ENCODE measurements around the gene GPR153. TPM values are rescaled to one million over a fixed set of nuclear protein-coding genes. Genes with fewer than 3 reads are reported as not detected.

The GPR153 gene
- total and polyA plus RNA-seq, 2 of the 8 experiments (the other 6 are each of a cell fraction or from before 2014, with no cell fraction given): 5.7 to 8.1 TPM

GRCh38 chr1:6292102-6292501, 31.2 kb upstream of the GPR153 start:
- Histone ChIP-seq H3K36me3 (ENCODE audit: control insufficient read depth in 2 of 4, insufficient read depth in 4 of 4, low read length in 3 of 4) (peaks cover 5 to 12% (median 8%) of the 10 kb centered on the region in 4 experiments; a peak in 4 of 8 replicates), H3K4me3 (ENCODE audit: extremely low read depth in 1 of 4, insufficient read depth in 2 of 4, low read depth in 3 of 4, low read length in 4 of 4) (no peak overlapping the region), H3K56ac (replicated peaks; ENCODE audit: insufficient read length, low read depth, low read length) (no peak overlapping the region), H2BK12ac (ENCODE audit: low read depth, low read length) (no peak overlapping the region), H2BK5ac (ENCODE audit: low read depth, low read length) (no peak overlapping the region), H2BK15ac (ENCODE audit: low read length) (no peak overlapping the region), H2BK120ac (replicated peaks; ENCODE audit: low read depth, low read length) (no peak overlapping the region), H3K79me2 (ENCODE audit: control insufficient read depth in 1 of 2, insufficient read depth in 2 of 2, low read length in 2 of 2) (no peaks in the 10 kb centered on the region), H2AFZ (ENCODE audit: low read length) (no peak overlapping the region), H3K79me1 (ENCODE audit: low read depth, low read length) (no peaks in the 10 kb centered on the region), H3K4ac (replicated peaks; ENCODE audit: insufficient read length, low read depth, low read length) (no peak overlapping the region), H3K27me3 (replicated peaks in 1 of 4; ENCODE audit: control insufficient read depth in 3 of 4, extremely low read depth in 1 of 4, insufficient read depth in 3 of 4, low read length in 3 of 4) (no peaks in the 10 kb centered on the region), H3K18ac (ENCODE audit: extremely low read depth, low read length) (no peak overlapping the region), H3K9me3 (ENCODE audit: insufficient read depth in 2 of 2, low read depth in 1 of 2, low read length in 1 of 2) (no peaks in the 10 kb centered on the region), H3K23ac (ENCODE audit: insufficient read length) (no peak overlapping the region), H3K4me2 (ENCODE audit: insufficient read depth in 1 of 2, low read depth in 2 of 2, low read length in 2 of 2) (no peak overlapping the region), H3K27ac (ENCODE audit: low read depth, low read length) (no peak overlapping the region), H3K9ac (replicated peaks in 1 of 4; ENCODE audit: extremely low read depth in 1 of 4, low read depth in 3 of 4, low read length in 3 of 4) (no peak overlapping the region), H3K14ac (ENCODE audit: insufficient read length) (no peak overlapping the region), H4K20me1 (replicated peaks in 1 of 2; ENCODE audit: control insufficient read depth in 1 of 2, insufficient read depth in 2 of 2, low read length in 2 of 2) (peaks cover 2 to 7% of the 10 kb centered on the region in 2 experiments), H4K91ac (replicated peaks; ENCODE audit: insufficient read length, low read length) (no peak overlapping the region), H4K8ac (ENCODE audit: extremely low read depth, insufficient read depth, low read length) (no peak overlapping the region), H3K4me1 (replicated peaks in 1 of 4; ENCODE audit: control insufficient read depth in 3 of 4, insufficient read depth in 4 of 4, low read length in 3 of 4) (no peaks in the 10 kb centered on the region), H2BK20ac (ENCODE audit: low read length) (no peak overlapping the region), H4K5ac (ENCODE audit: insufficient read length, low read depth, low read length) (no peak overlapping the region), H3K23me2 (ENCODE audit: low read depth, low read length) (no peaks in the 10 kb centered on the region), H2AK5ac (ENCODE audit: low read depth, low read length) (no peak overlapping the region)
- DNase-seq (ENCODE audit: low read depth in 1 of 2, low spot score in 2 of 2) (no peak), FAIRE-seq (no peak)
- POLR2A ChIA-PET (ENCODE audit: partially characterized antibody): no interaction called here
- CTCF ChIA-PET (ENCODE audit: partially characterized antibody): interaction anchor here (1.2 kb wide), 2 partner anchors 27 to 51 kb away, joined by 3 to 4 read pairs; no protein-coding TSS in a partner anchor
- no peak for TF ChIP-seq BCL11A (IDR thresholded peaks at IDR 0.05; ENCODE audit: low read depth in 2 of 2, low read length in 2 of 2)
- TF ChIP-seq BACH1 (IDR thresholded peaks at IDR 0.05; ENCODE audit: low read length): no peak
- no peak for TF ChIP-seq SUZ12 (IDR thresholded peaks at IDR 0.05; ENCODE audit: low read length)
- TF ChIP-seq SIRT6 (IDR thresholded peaks at IDR 0.05; ENCODE audit: low read length): no peak
- TF ChIP-seq TBP (IDR thresholded peaks at IDR 0.05; ENCODE audit: low read depth, low read length): no peak
- TF ChIP-seq TCF12 (IDR thresholded peaks at IDR 0.05; ENCODE audit: low read depth, low read length): no peak
- no peak for TF ChIP-seq MAFK (IDR thresholded peaks at IDR 0.05; ENCODE audit: low read depth, low read length)
- no peak for TF ChIP-seq CREB1 (IDR thresholded peaks at IDR 0.05)
- no peak for TF ChIP-seq JUND (IDR thresholded peaks at IDR 0.05; ENCODE audit: low read length)
- no peak for TF ChIP-seq KDM5A (IDR thresholded peaks at IDR 0.05; ENCODE audit: low read length)
- no peak for TF ChIP-seq POU5F1 (IDR thresholded peaks at IDR 0.05; ENCODE audit: low read depth, low read length)
- no peak for TF ChIP-seq BRCA1 (IDR thresholded peaks at IDR 0.05; ENCODE audit: low read depth, low read length)
- TF ChIP-seq CTCF (IDR thresholded peaks at IDR 0.05; ENCODE audit: control extremely low read depth in 1 of 3, insufficient read depth in 1 of 3, low read depth in 1 of 3, low read length in 3 of 3): no peak
- WGBS, 2 experiments (ENCODE audit: extremely low coverage in 1 of 2, insufficient coverage in 1 of 2, insufficient read length in 1 of 2, insufficient replicate concordance in 2 of 2, low coverage in 1 of 2, low lambda C conversion rate in 2 of 2, missing lambda C conversion rate in 1 of 2): 97% methylated on average over 10 of the region's 10 CpGs; no CpG with 5 or more reads in 1 of the 2 experiments

All from H1 (cell line).